Progenitor cell of endocrine pancreas (in vitro differentiated cells): ENCODE data around the gene EIF1AD. TPM values are rescaled to one million over a fixed set of nuclear protein-coding genes. Genes with fewer than 3 reads are reported as not detected.
"Not testable (repeated sequence)": the region's sequence is repeated elsewhere in the genome, so short reads cannot be mapped to it uniquely, and the experiment has no call there.

Experiments used
- DNase-seq: peaks from one replicate; pipeline ENCODE4 v3.0.0; 2021; ENCODE audit warnings: low spot score; ENCODE audit not compliant: unreplicated experiment
- H3K27ac Mint-ChIP-seq: 2 replicates; pipeline ENCODE4 v1.8.0; 2021; ENCODE audit warnings: mild to moderate bottlenecking, moderate library complexity, mixed read lengths
- H3K27me3 Mint-ChIP-seq: 2 replicates; pipeline ENCODE4 v1.8.0; 2021; ENCODE audit warnings: mixed read lengths
- H3K36me3 Mint-ChIP-seq: 2 replicates; pipeline ENCODE4 v1.8.0; 2022; ENCODE audit warnings: mixed read lengths; ENCODE audit not compliant: insufficient read depth
- H3K4me1 Mint-ChIP-seq: 2 replicates; pipeline ENCODE4 v1.8.0; 2021; ENCODE audit warnings: low read depth, mixed read lengths
- H3K4me3 Mint-ChIP-seq: 2 replicates; pipeline ENCODE4 v1.8.0; 2021; ENCODE audit warnings: low read depth, mild to moderate bottlenecking, moderate library complexity, mixed read lengths
- H3K9me3 Mint-ChIP-seq: 2 replicates; pipeline ENCODE4 v1.8.0; 2021; ENCODE audit warnings: low read depth, mixed read lengths
- CTCF ChIP-seq: fragments of 200-600 bp; sonication (generic); IDR thresholded peaks from one replicate; pipeline ENCODE4 v1.5.0; 2021; ENCODE audit warnings: antibody characterized with exemption, mild to moderate bottlenecking; ENCODE audit not compliant: unreplicated experiment
- total RNA-seq: library from RNA; stranded (reverse); gene quantifications from 2 replicates; pipeline ENCODE4 v1.2.1, GENCODE V29; 2021

The EIF1AD gene
- total RNA-seq, 1 donor from 2014 or later, result 40.1 TPM

GRCh38 chr11:66011785-66012303, 9.9 kb upstream of the EIF1AD start, which contains the start of gene CST6:
CST6 (plus strand) TSS chr11:66012008; CDS start chr11:66012045, 37 bp downstream.
- TF ChIP-seq CTCF, result no peak
- Mint-ChIP-seq H3K27ac (no peak within 1 kb of the TSS), H3K27me3 (peaks cover 21% of the 10 kb centered on the region), H3K4me1 (no peaks in the 10 kb centered on the region), H3K9me3 (no peaks in the 10 kb centered on the region), H3K36me3 (no peaks in the 10 kb centered on the region), H3K4me3 (no peak within 1 kb of the TSS)
- no peak for DNase-seq

- H3K36me3 Mint-ChIP-seq, result no peaks in the 10 kb centered on the region
- no peaks in the 10 kb centered on the region for H3K9me3 Mint-ChIP-seq
- H3K27me3 Mint-ChIP-seq, result peaks cover 21% of the 10 kb centered on the region
- H3K27ac Mint-ChIP-seq, result no peak overlapping the region
- H3K4me1 Mint-ChIP-seq, result no peaks in the 10 kb centered on the region
- DNase-seq, result no peak
- no peak for TF ChIP-seq CTCF
- no peak overlapping the region for H3K4me3 Mint-ChIP-seq
Measured at GRCh38 chr11:66011239-66011784, 9.4 kb upstream of the EIF1AD start.

GRCh38 chr11:66010036-66010435, 8.1 kb upstream of the EIF1AD start:
- not testable (repeated sequence) for H3K4me3 Mint-ChIP-seq, H3K36me3 Mint-ChIP-seq, H3K4me1 Mint-ChIP-seq, H3K27ac Mint-ChIP-seq, H3K9me3 Mint-ChIP-seq, DNase-seq
- H3K27me3 Mint-ChIP-seq, result peaks cover 21% of the 10 kb centered on the region

GRCh38 chr11:66008468-66009101, 6.6 kb upstream of the EIF1AD start:
- Mint-ChIP-seq H3K27me3 (peaks cover 21% of the 10 kb centered on the region), H3K9me3 (no peaks in the 10 kb centered on the region), H3K36me3 (peaks cover 1% of the 10 kb centered on the region), H3K4me3 (no peak overlapping the region), H3K4me1 (peaks cover under 1% of the 10 kb centered on the region), H3K27ac (no peak overlapping the region)
- DNase-seq, result no peak
- no peak for TF ChIP-seq CTCF

GRCh38 chr11:66008095-66008467, 6.1 kb upstream of the EIF1AD start:
- Mint-ChIP-seq H3K36me3 (peaks cover 1% of the 10 kb centered on the region), H3K4me3 (no peak overlapping the region), H3K4me1 (peaks cover 6% of the 10 kb centered on the region), H3K27ac (no peak overlapping the region), H3K27me3 (peaks cover 18% of the 10 kb centered on the region), H3K9me3 (no peaks in the 10 kb centered on the region)
- no peak for DNase-seq
- TF ChIP-seq CTCF, result no peak

- Mint-ChIP-seq H3K9me3 (no peaks in the 10 kb centered on the region), H3K27ac (no peak overlapping the region), H3K4me1 (peaks cover 10% of the 10 kb centered on the region), H3K36me3 (peaks cover 1% of the 10 kb centered on the region), H3K27me3 (peaks cover 18% of the 10 kb centered on the region), H3K4me3 (no peak overlapping the region)
- no peak for DNase-seq
- TF ChIP-seq CTCF, result no peak
Measured at GRCh38 chr11:66007201-66007634, 5.3 kb upstream of the EIF1AD start.
